Endothelial cell of umbilical vein (primary cell): Measurements from ENCODE around the gene GPN3. TPM values are rescaled to one million over a fixed set of nuclear protein-coding genes. Genes with fewer than 3 reads are reported as not detected.

Experiments
- BruUV-seq: library from RNA; stranded (reverse); fragments of 400-500 nt; replicated peaks from 2 replicates; lab custom pipeline; 2021; lab: Mats Ljungman, UMichigan
- CTCF ChIA-PET: fragments of 300-600, 350-600 bp; sonication (Branson Sonifier 250); formaldehyde crosslinking; loops from one replicate; lab custom pipeline; 2021; ENCODE audit warnings: antibody characterized with exemption, inconsistent platforms; lab: Charles Lee
- POLR2A ChIA-PET: fragments of 300-600, 350-600 bp; sonication (Branson Sonifier 250); formaldehyde crosslinking; loops from one replicate; lab custom pipeline; 2021; ENCODE audit warnings: antibody characterized with exemption, inconsistent platforms; lab: Charles Lee
- DNase-seq: peaks from one replicate; pipeline ENCODE4 v3.0.0-alpha.2; 2011; ENCODE audit warnings: low read depth, low spot score
- FAIRE-seq: peaks from 2 replicates; lab custom pipeline; 2011; peaks lifted over from hg19 to GRCh38; lab: Jason Lieb, UNC
- H2AFZ ChIP-seq: 2 replicates; pipeline ENCODE4 v1.6.0; 2012; ENCODE audit warnings: low read depth, low read length, control low read depth, inconsistent platforms
- H3K27ac ChIP-seq: 2 replicates; pipeline ENCODE4 v1.5.1; 2011; ENCODE audit warnings: low read depth, mild to moderate bottlenecking, control low read depth, low read length, moderate library complexity; ENCODE audit not compliant: insufficient read depth
- H3K27me3 ChIP-seq, 2 experiments: 2 replicates each; pipeline versions ENCODE4 v1.6.0 to v1.6.1; 2011; ENCODE audit warnings: low read length in 2 of 2, mixed read lengths in 1 of 2; ENCODE audit not compliant: control insufficient read depth in 2 of 2, insufficient read depth in 2 of 2
- H3K36me3 ChIP-seq, 2 experiments: 2 replicates in 1 of 2; 3 replicates in 1 of 2; pipeline ENCODE4 v1.5.1; 2011; ENCODE audit warnings: low read length in 2 of 2, mild to moderate bottlenecking in 1 of 2, moderate library complexity in 1 of 2; ENCODE audit not compliant: control insufficient read depth in 2 of 2, insufficient read depth in 2 of 2; ENCODE audit errors: extremely low read depth in 1 of 2
- H3K4me1 ChIP-seq: 3 replicates; pipeline ENCODE4 v1.5.1; 2011; ENCODE audit warnings: mild to moderate bottlenecking, low read length; ENCODE audit not compliant: control insufficient read depth, insufficient read depth; ENCODE audit errors: extremely low read depth
- H3K4me2 ChIP-seq: 2 replicates; pipeline ENCODE4 v1.6.1; 2011; ENCODE audit warnings: low read length, control low read depth, mixed read lengths; ENCODE audit not compliant: insufficient read depth
- H3K4me3 ChIP-seq, 3 experiments: fragments of 200-600 bp in 1 of 3; sonication (generic), shearing (Covaris generic) in 1 of 3; replicated peaks in 1 of 3; 2 replicates each; pipeline ENCODE4 v1.5.1; 2011 to 2016; ENCODE audit warnings: control low read depth in 3 of 3, low read length in 3 of 3, mild to moderate bottlenecking in 2 of 3, inconsistent platforms in 1 of 3, low read depth in 1 of 3, moderate library complexity in 1 of 3; ENCODE audit not compliant: insufficient read depth in 1 of 3
- H3K79me2 ChIP-seq: 2 replicates; pipeline ENCODE4 v1.6.0; 2012; ENCODE audit warnings: low read length, inconsistent platforms; ENCODE audit not compliant: control insufficient read depth, insufficient read depth
- H3K9ac ChIP-seq: replicated peaks from 2 replicates; pipeline ENCODE3; 2011; ENCODE audit warnings: low read length, control low read depth; ENCODE audit not compliant: insufficient read depth; ENCODE audit errors: extremely low read depth
- H3K9me1 ChIP-seq: replicated peaks from 3 replicates; pipeline ENCODE4 v1.6.0; 2011; ENCODE audit warnings: mild to moderate bottlenecking, low read length; ENCODE audit not compliant: control insufficient read depth, insufficient read depth; ENCODE audit errors: extremely low read depth
- H3K9me3 ChIP-seq: replicated peaks from 2 replicates; pipeline ENCODE4 v1.5.1; 2012; ENCODE audit warnings: low read length, inconsistent platforms; ENCODE audit not compliant: control insufficient read depth, insufficient read depth
- H4K20me1 ChIP-seq: replicated peaks from 2 replicates; pipeline ENCODE3; 2011; ENCODE audit warnings: mild to moderate bottlenecking, low read length; ENCODE audit not compliant: control insufficient read depth, insufficient read depth; ENCODE audit errors: extremely low read depth
- CTCF ChIP-seq, 2 donors: IDR thresholded peaks; 1 replicate in 1 of 2; 2 replicates in 1 of 2; pipeline ENCODE4 v1.5.1; 2011; ENCODE audit warnings: low read length in 2 of 2, mild to moderate bottlenecking in 2 of 2, moderate library complexity in 2 of 2, control low read depth in 1 of 2, inconsistent platforms in 1 of 2, low read depth in 1 of 2; ENCODE audit not compliant: insufficient read depth in 1 of 2; ENCODE audit errors: extremely low read depth in 1 of 2
- EZH2 ChIP-seq: IDR thresholded peaks from 2 replicates; pipeline ENCODE4 v1.6.1; 2012; ENCODE audit warnings: borderline replicate concordance, low read depth, mild to moderate bottlenecking, moderate library complexity, low read length, inconsistent platforms; ENCODE audit not compliant: severe bottlenecking
- MAX ChIP-seq: IDR thresholded peaks from 2 replicates; pipeline ENCODE4 v1.6.1; 2011; ENCODE audit not compliant: insufficient read depth, insufficient read length
- MYC ChIP-seq: IDR thresholded peaks from one replicate; pipeline ENCODE4 v1.6.1; 2011; ENCODE audit warnings: mild to moderate bottlenecking, low read depth, low read length
- POLR2A ChIP-seq: IDR thresholded peaks from 2 replicates; pipeline ENCODE4 v1.6.1; 2012; ENCODE audit warnings: low read depth, mild to moderate bottlenecking, control low read depth, low read length
- POLR2AphosphoS5 ChIP-seq: IDR thresholded peaks from 2 replicates; pipeline ENCODE4 v1.6.1; 2012; ENCODE audit warnings: low read depth, mild to moderate bottlenecking, control low read depth, low read length, moderate library complexity; ENCODE audit not compliant: insufficient read depth
- dilution Hi-C: fragments of 300-500 bp; cut with MboI; formaldehyde crosslinking; loops from one replicate; pipeline ENCODE4 v1.15.0; 2019; ENCODE audit warnings: low sequenced_read_pairs; ENCODE audit not compliant: extremely low pct_ligation_motif_present
- intact Hi-C: fragments of 100-400 bp; cut with micrococcal nuclease; formaldehyde crosslinking; loops from one replicate; pipeline ENCODE4 v1.10.0; 2022
- polyA plus RNA-seq, 4 experiments: library from polyadenylated mRNA; depleted of rRNA in 3 of 4; stranded (reverse) in 3 of 4; unstranded in 1 of 4; fragments of >200 nt; gene quantifications; 2 replicates each; pipeline versions ENCODE4 v1.2.1 to v1.2.3, GENCODE V29; 2011 to 2012; ENCODE audit warnings: missing spikeins in 1 of 4
- total RNA-seq: library from RNA; stranded (reverse); gene quantifications from 2 replicates; pipeline ENCODE4 v1.2.3, GENCODE V29; 2021

The GPN3 gene
- total and polyA plus RNA-seq, 2 donors (not counting 3 experiments of a cell fraction or from before 2014, with no cell fraction given): 26.6 to 29.6 TPM

- Histone ChIP-seq H3K4me2 (no peak overlapping the region), H3K9me3 (no peaks in the 10 kb centered on the region), H3K27ac (no peak overlapping the region), H3K27me3 (no peaks in the 10 kb centered on the region), H2AFZ (no peak overlapping the region), H3K4me3 (no peak overlapping the region), H3K4me1 (peaks cover 5% of the 10 kb centered on the region), H3K79me2 (peaks cover 15% of the 10 kb centered on the region), H3K36me3 (no peaks in the 10 kb centered on the region), H4K20me1 (no peaks in the 10 kb centered on the region), H3K9ac (no peak overlapping the region), H3K9me1 (no peaks in the 10 kb centered on the region)
- FAIRE-seq (no peak), DNase-seq (no peak)
- TF ChIP-seq POLR2A (no peak), MYC (no peak)
- intact Hi-C loops (no loop called here), dilution Hi-C loops (no loop called here)
- BruUV-seq: no TSS peak
- POLR2A ChIA-PET: no interaction called here
- CTCF ChIA-PET: interaction anchor here (0.8 to 1.2 kb wide), 3 partner anchors 55 to 322 kb away, joined by 3 read pairs; partner anchors contain the start of gene ARPC3
Observed at GRCh38 chr12:110505332-110505731, 37.3 kb upstream of the GPN3 start.

- FAIRE-seq (no peak), DNase-seq (no peak)
- Histone ChIP-seq H3K4me2 (no peak overlapping the region), H3K36me3 (peaks cover 0 to 5% of the 10 kb centered on the region in 2 experiments), H3K79me2 (peaks cover 34% of the 10 kb centered on the region), H3K27ac (no peak overlapping the region), H3K9ac (no peak overlapping the region), H3K4me3 (no peak overlapping the region), H3K27me3 (no peaks in the 10 kb centered on the region), H3K4me1 (peaks cover 13% of the 10 kb centered on the region), H3K9me1 (no peaks in the 10 kb centered on the region), H3K9me3 (no peaks in the 10 kb centered on the region), H4K20me1 (no peaks in the 10 kb centered on the region), H2AFZ (no peak overlapping the region)
- dilution Hi-C loops (no loop called here), intact Hi-C loops (loop anchor here (5.0 kb wide), 2 partner anchors 194 to 239 kb away; partner anchors contain the start of gene PPP1CC)
- no peak for TF ChIP-seq POLR2A
- no peak for TF ChIP-seq MYC
- no peak for TF ChIP-seq EZH2
- no peak for TF ChIP-seq POLR2AphosphoS5
- TF ChIP-seq MAX: no peak
- TF ChIP-seq CTCF (IDR thresholded peaks at IDR 0.05; ENCODE audit: extremely low read depth in 1 of 2, insufficient read depth in 1 of 2, low read depth in 1 of 2, low read length in 2 of 2): no peak
- CTCF ChIA-PET: interaction anchor here (1.5 to 1.7 kb wide), 2 partner anchors 10 to 98 kb away, joined by 4 to 8 read pairs; no protein-coding TSS in a partner anchor
- BruUV-seq: no TSS peak
- POLR2A ChIA-PET: no interaction called here
Observed at GRCh38 chr12:110503432-110503831, 35.4 kb upstream of the GPN3 start.
